K562 (cell line): ENCODE results near the gene IRF2BP1. TPM values are rescaled to one million over a fixed set of nuclear protein-coding genes. Genes with fewer than 3 reads are reported as not detected.
A peak's percentile ranks its signal among the peaks of the same experiment; 100 is the strongest.

Experiments
- CTBP1 ChIP-seq: fragments of 450-650 bp; IDR thresholded peaks from 2 replicates; pipeline ENCODE4 v1.6.1; 2016; ENCODE audit warnings: borderline replicate concordance
- MNT ChIP-seq, 2 experiments: fragments of 450-650 bp; conservative IDR thresholded peaks; 2 replicates each; pipeline ENCODE4 v1.6.1; 2017; ENCODE audit warnings: mild to moderate bottlenecking in 2 of 2, moderate library complexity in 2 of 2
- MYC ChIP-seq, 2 experiments: fragments of 250-450 bp in 1 of 2; sonication (Bioruptor Pico) in 1 of 2; IDR thresholded peaks; 2 replicates each; pipeline versions ENCODE4 v1.5.1 to v1.6.1; 2012 to 2021; ENCODE audit warnings: low read depth in 2 of 2, borderline replicate concordance in 1 of 2, improper control_type of control experiment in 1 of 2, low read length in 1 of 2, mild to moderate bottlenecking in 1 of 2, moderate library complexity in 1 of 2
- POLR2A ChIP-seq: fragments of 450-650 bp; conservative IDR thresholded peaks from 2 replicates; pipeline ENCODE4 v1.6.1; 2016
- RBBP5 ChIP-seq: fragments of 200-600 bp; sonication (generic); IDR thresholded peaks from 2 replicates; pipeline ENCODE4 v1.6.1; 2012; ENCODE audit warnings: borderline replicate concordance, mild to moderate bottlenecking, low read length, control low read depth, inconsistent platforms; ENCODE audit not compliant: insufficient read depth, poor library complexity, severe bottlenecking
- RNF2 ChIP-seq: sonication (generic); IDR thresholded peaks from 2 replicates; pipeline ENCODE4 v1.6.1; 2016
- polyA plus RNA-seq, 8 experiments: library from polyadenylated mRNA; depleted of rRNA in 4 of 8; stranded (reverse) in 5 of 8; unstranded in 3 of 8; fragments of >200 nt; fragmentation: Nextera tagmentation in 2 of 8; fragmentation: Illumina TruSeq in 1 of 8; extraction: Ambion mirVana in 2 of 8; extraction: Trizol in 1 of 8; gene quantifications; 2 replicates each; pipeline versions ENCODE4 v1.2.1 to v1.2.3, GENCODE V29; 2011 to 2014; ENCODE audit warnings: inconsistent platforms in 1 of 8, missing spikeins in 1 of 8
- total RNA-seq, 7 experiments: library from RNA; depleted of rRNA in 6 of 7; stranded (reverse); fragments of >200 nt in 6 of 7; fragmentation: Illumina TruSeq in 2 of 7; extraction: Trizol in 2 of 7; gene quantifications; 2 replicates each; pipeline versions ENCODE4 v1.2.1 to v1.2.3, GENCODE V29; 2011 to 2021; ENCODE audit warnings: low replicate concordance in 1 of 7
- TF ChIP-seq, protein P1 (sequence below): fragments of 450-650 bp; IDR thresholded peaks from 2 replicates; pipeline ENCODE4 v1.6.1; 2017; ENCODE audit warnings: antibody characterized with exemption, mild to moderate bottlenecking
- TF ChIP-seq, protein P2 (sequence below), 2 experiments: fragments of 450-650 bp in 1 of 2; sonication (generic) in 1 of 2; formaldehyde crosslinking in 1 of 2; IDR thresholded peaks; 2 replicates each; pipeline versions ENCODE4 v1.7.1 to v1.9.0; 2016 to 2022; ENCODE audit warnings: inconsistent platforms in 1 of 2, mild to moderate bottlenecking in 1 of 2, missing genetic modification reagents in 1 of 2

Gene IRF2BP1
- total and polyA plus RNA-seq, 9 of the 15 experiments (the other 6 are each of a cell fraction or from before 2014, with no cell fraction given) = 0.61 to 35.9 (median 3.5) TPM

GRCh38 chr19:45876411-45877197, 9.3 kb downstream of the IRF2BP1 start (continued):
- TF ChIP-seq RNF2 = peak; percentile 43; the same call in 1 of the 2 replicates
- TF ChIP-seq, protein P1, sequence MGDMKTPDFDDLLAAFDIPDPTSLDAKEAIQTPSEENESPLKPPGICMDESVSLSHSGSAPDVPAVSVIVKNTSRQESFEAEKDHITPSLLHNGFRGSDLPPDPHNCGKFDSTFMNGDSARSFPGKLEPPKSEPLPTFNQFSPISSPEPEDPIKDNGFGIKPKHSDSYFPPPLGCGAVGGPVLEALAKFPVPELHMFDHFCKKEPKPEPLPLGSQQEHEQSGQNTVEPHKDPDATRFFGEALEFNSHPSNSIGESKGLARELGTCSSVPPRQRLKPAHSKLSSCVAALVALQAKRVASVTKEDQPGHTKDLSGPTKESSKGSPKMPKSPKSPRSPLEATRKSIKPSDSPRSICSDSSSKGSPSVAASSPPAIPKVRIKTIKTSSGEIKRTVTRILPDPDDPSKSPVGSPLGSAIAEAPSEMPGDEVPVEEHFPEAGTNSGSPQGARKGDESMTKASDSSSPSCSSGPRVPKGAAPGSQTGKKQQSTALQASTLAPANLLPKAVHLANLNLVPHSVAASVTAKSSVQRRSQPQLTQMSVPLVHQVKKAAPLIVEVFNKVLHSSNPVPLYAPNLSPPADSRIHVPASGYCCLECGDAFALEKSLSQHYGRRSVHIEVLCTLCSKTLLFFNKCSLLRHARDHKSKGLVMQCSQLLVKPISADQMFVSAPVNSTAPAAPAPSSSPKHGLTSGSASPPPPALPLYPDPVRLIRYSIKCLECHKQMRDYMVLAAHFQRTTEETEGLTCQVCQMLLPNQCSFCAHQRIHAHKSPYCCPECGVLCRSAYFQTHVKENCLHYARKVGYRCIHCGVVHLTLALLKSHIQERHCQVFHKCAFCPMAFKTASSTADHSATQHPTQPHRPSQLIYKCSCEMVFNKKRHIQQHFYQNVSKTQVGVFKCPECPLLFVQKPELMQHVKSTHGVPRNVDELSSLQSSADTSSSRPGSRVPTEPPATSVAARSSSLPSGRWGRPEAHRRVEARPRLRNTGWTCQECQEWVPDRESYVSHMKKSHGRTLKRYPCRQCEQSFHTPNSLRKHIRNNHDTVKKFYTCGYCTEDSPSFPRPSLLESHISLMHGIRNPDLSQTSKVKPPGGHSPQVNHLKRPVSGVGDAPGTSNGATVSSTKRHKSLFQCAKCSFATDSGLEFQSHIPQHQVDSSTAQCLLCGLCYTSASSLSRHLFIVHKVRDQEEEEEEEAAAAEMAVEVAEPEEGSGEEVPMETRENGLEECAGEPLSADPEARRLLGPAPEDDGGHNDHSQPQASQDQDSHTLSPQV = peak; percentile 73; the same call in 1 of the 2 replicates
- TF ChIP-seq RBBP5 = peak; percentile 38
- TF ChIP-seq POLR2A = peak; percentile 68
- TF ChIP-seq MYC (IDR thresholded peaks at IDR 0.05; ENCODE audit: low read depth, low read length) = 0 out of 2 replicates have a peak, but pooled peaks have one; percentile 3
- TF ChIP-seq MYC (CRISPR knock-in tag; IDR thresholded peaks at IDR 0.05; ENCODE audit: borderline replicate concordance, low read depth) = no peak
- peak; percentile 67 for TF ChIP-seq CTBP1
- TF ChIP-seq MNT (conservative IDR thresholded peaks at IDR 0.05) = peak; percentile 50 to 67; a peak in 3 of 4 replicates
- TF ChIP-seq, protein P2, sequence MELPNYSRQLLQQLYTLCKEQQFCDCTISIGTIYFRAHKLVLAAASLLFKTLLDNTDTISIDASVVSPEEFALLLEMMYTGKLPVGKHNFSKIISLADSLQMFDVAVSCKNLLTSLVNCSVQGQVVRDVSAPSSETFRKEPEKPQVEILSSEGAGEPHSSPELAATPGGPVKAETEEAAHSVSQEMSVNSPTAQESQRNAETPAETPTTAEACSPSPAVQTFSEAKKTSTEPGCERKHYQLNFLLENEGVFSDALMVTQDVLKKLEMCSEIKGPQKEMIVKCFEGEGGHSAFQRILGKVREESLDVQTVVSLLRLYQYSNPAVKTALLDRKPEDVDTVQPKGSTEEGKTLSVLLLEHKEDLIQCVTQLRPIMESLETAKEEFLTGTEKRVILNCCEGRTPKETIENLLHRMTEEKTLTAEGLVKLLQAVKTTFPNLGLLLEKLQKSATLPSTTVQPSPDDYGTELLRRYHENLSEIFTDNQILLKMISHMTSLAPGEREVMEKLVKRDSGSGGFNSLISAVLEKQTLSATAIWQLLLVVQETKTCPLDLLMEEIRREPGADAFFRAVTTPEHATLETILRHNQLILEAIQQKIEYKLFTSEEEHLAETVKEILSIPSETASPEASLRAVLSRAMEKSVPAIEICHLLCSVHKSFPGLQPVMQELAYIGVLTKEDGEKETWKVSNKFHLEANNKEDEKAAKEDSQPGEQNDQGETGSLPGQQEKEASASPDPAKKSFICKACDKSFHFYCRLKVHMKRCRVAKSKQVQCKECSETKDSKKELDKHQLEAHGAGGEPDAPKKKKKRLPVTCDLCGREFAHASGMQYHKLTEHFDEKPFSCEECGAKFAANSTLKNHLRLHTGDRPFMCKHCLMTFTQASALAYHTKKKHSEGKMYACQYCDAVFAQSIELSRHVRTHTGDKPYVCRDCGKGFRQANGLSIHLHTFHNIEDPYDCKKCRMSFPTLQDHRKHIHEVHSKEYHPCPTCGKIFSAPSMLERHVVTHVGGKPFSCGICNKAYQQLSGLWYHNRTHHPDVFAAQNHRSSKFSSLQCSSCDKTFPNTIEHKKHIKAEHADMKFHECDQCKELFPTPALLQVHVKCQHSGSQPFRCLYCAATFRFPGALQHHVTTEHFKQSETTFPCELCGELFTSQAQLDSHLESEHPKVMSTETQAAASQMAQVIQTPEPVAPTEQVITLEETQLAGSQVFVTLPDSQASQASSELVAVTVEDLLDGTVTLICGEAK (IDR thresholded peaks at IDR 0.05) = no peak
- TF ChIP-seq, protein P2 (CRISPR knock-in tag; IDR thresholded peaks at IDR 0.05) = no peak
